Stimulated activated CD8-positive, alpha-beta memory T cell treated with anti-CD3 and anti-CD28 coated beads, Interleukin-15, amount 100 ng/mL, for 48 hours (primary cell): Measurements from ENCODE around the gene NEURL1B.

ENCODE experiments used
- DNase-seq, 2 donors: peaks; one replicate each; pipeline ENCODE4 v3.0.0-alpha.2; 2020; ENCODE audit warnings: low read depth in 2 of 2

The NEURL1B gene

GRCh38 chr5:172608773-172609172 lies 32.3 kb upstream of the NEURL1B start:
- DNase-seq, result no peak

- no peak for DNase-seq
Observed at GRCh38 chr5:172610643-172611042, 30.4 kb upstream of the NEURL1B start.

GRCh38 chr5:172611913-172612312 lies 29.1 kb upstream of the NEURL1B start:
- DNase-seq, result no peak

- no peak for DNase-seq
Observed at GRCh38 chr5:172612771-172613170, 28.3 kb upstream of the NEURL1B start.

- no peak for DNase-seq
Observed at GRCh38 chr5:172616136-172616535, 24.9 kb upstream of the NEURL1B start.

- no peak for DNase-seq
Observed at GRCh38 chr5:172616730-172617129, 24.3 kb upstream of the NEURL1B start.

GRCh38 chr5:172617817-172618216 lies 23.2 kb upstream of the NEURL1B start:
- DNase-seq, result no peak

- DNase-seq, result no peak
Observed at GRCh38 chr5:172618574-172619365, 22.3 kb upstream of the NEURL1B start.

GRCh38 chr5:172620506-172620905 lies 20.6 kb upstream of the NEURL1B start:
- no peak for DNase-seq

GRCh38 chr5:172622091-172623046 lies 18.7 kb upstream of the NEURL1B start:
- DNase-seq, result no peak

GRCh38 chr5:172623313-172623980 lies 17.6 kb upstream of the NEURL1B start:
- DNase-seq, result no peak

GRCh38 chr5:172624083-172624995 lies 16.7 kb upstream of the NEURL1B start:
- no peak for DNase-seq

GRCh38 chr5:172624996-172625964 lies 15.8 kb upstream of the NEURL1B start:
- no peak for DNase-seq

- DNase-seq, result no peak
Observed at GRCh38 chr5:172626031-172626581, 15.0 kb upstream of the NEURL1B start.

GRCh38 chr5:172630082-172630481 lies 11.0 kb upstream of the NEURL1B start:
- no peak for DNase-seq

- no peak for DNase-seq
Observed at GRCh38 chr5:172630482-172630881, 10.6 kb upstream of the NEURL1B start.

GRCh38 chr5:172630986-172631385 lies 10.1 kb upstream of the NEURL1B start:
- DNase-seq, result no peak

- DNase-seq, result no peak
Observed at GRCh38 chr5:172632346-172633092, 8.5 kb upstream of the NEURL1B start.
